ENCODE results near the gene KCNAB1.

- TF ChIP-seq POLR2AphosphoS5 (IDR thresholded peaks at IDR 0.05; ENCODE audit: low read depth, low read length) = no peak
- TF ChIP-seq TAF1 (IDR thresholded peaks at IDR 0.05; ENCODE audit: borderline replicate concordance, insufficient read depth, low read length) = no peak
Measured at GRCh38 chr3:156388497-156389448, 268.4 kb downstream of the KCNAB1 start.

All from PFSK-1 (cell line).